GM21390 (cell line): ENCODE measurements around the gene BRINP1.

Experiments
- ATAC-seq: cut with Tn5 transposase; IDR thresholded peaks from one replicate; pipeline ENCODE4 v1.9.1; 2021; ENCODE audit not compliant: unreplicated experiment

Gene BRINP1, protein sequence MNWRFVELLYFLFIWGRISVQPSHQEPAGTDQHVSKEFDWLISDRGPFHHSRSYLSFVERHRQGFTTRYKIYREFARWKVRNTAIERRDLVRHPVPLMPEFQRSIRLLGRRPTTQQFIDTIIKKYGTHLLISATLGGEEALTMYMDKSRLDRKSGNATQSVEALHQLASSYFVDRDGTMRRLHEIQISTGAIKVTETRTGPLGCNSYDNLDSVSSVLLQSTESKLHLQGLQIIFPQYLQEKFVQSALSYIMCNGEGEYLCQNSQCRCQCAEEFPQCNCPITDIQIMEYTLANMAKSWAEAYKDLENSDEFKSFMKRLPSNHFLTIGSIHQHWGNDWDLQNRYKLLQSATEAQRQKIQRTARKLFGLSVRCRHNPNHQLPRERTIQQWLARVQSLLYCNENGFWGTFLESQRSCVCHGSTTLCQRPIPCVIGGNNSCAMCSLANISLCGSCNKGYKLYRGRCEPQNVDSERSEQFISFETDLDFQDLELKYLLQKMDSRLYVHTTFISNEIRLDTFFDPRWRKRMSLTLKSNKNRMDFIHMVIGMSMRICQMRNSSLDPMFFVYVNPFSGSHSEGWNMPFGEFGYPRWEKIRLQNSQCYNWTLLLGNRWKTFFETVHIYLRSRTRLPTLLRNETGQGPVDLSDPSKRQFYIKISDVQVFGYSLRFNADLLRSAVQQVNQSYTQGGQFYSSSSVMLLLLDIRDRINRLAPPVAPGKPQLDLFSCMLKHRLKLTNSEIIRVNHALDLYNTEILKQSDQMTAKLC

GRCh38 chr9:119368681-119369581, at the start of gene BRINP1:
BRINP1 (minus strand) TSS chr9:119369435; CDS start chr9:119313355, 56,080 bp downstream.
- no peak for ATAC-seq

DNA sequence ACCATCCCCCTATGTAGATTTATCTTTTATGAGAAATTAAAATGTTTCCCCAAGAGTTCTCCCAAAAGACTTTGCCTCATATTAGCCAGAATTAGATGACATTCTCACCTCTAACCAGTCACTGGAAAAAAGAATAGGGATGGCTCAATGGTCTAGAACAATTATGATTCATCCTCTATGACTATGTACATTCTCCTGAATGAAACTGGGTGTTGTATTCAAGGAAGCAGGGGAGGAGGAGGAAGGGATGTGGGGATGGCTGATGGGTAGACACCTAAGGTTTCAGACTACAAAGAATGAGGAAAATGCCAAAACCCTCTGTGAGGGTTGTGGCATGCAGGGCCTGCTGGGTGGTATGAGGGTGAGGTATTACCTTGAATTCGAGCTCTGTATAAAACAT, 49.5 kb upstream of the BRINP1 start:
- ATAC-seq, result no peak

- no peak for ATAC-seq
These were observed 47.6 kb upstream of the BRINP1 start for GRCh38 chr9:119416793-119417192.

DNA sequence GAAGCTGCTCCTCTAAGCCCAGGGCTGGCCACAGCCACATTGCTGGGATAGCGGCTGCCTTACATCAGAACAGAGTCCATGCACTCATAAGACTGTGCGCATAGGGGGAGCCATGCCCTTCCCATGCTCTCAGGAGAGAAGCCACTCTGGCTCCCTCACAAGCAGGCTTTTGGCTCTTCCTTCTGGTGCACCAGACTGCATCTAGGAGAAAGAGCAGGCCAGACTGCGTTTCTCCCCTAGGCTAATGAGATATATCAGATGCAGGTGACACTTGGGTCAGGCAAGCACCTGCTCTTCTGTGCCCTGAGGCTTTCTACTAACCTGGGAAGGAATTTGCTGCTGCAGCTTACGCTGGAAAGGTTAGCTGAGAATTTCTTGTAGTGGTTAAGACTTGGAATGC, 43.2 kb upstream of the BRINP1 start:
- no peak for ATAC-seq

GRCh38 chr9:119409552-119409951, 40.3 kb upstream of the BRINP1 start:
- no peak for ATAC-seq

DNA sequence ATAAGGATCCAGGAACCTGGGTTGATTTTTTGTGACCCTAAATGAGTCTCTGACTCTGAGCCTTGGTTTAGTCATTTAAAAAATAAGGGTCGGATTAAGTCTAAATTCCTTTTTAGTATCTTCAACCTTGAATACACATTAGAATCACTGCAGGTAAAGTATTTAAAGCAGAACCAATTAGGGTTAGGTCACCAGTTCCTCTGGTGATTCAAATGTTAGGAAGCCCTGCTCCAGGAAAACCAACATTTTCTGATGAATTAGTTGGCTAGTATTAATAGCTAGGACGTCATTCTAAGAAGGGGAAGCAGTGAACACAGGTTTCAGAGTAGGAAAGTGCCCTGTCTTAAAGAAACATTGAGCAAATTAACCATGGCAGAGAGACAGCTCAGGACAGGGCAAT, 31.4 kb upstream of the BRINP1 start:
- ATAC-seq, result no peak

- ATAC-seq, result no peak
These were observed 29.1 kb upstream of the BRINP1 start for GRCh38 chr9:119398350-119398749.

DNA sequence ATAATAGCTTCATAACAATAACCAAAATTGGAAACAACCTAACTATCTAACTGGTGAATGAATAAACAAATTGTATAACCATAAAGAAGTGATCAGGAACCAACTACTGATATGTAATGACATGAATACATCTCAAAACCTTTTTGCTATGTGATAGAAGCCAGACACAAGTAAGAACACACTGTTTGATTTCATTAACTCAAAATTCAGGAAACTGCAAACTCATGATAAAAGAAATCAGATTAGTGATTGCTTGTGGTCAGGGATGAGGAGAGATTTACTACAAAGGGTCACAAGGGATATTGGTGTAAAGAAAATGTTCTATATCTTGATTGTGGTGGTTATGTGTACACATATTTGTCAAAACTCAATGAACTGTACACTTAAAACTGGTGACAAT, 22.6 kb upstream of the BRINP1 start:
- no peak for ATAC-seq

GRCh38 chr9:119375892-119376291, 6.7 kb upstream of the BRINP1 start:
- ATAC-seq, result no peak

DNA sequence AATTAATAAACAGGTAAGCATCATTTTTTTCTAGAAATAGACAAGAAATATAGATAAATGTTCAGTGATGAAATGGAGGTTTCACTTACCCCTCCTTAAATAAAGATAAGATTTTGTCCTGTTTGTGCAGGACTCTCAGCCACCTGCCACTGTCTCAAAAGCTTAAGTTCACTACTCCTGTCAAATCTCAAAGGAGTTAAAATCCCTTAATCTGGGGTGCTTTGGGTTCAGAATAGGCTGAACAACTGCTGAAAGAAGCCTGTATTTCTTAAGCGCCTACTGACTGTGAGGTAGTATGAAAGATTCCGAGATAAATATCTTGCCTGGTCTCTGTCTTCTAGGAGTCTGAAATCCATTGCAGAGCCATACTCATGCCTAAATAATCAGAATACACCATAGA, 3.7 kb upstream of the BRINP1 start:
- ATAC-seq, result no peak

- no peak for ATAC-seq
These were observed 1.6 kb upstream of the BRINP1 start for GRCh38 chr9:119370816-119371215.

DNA sequence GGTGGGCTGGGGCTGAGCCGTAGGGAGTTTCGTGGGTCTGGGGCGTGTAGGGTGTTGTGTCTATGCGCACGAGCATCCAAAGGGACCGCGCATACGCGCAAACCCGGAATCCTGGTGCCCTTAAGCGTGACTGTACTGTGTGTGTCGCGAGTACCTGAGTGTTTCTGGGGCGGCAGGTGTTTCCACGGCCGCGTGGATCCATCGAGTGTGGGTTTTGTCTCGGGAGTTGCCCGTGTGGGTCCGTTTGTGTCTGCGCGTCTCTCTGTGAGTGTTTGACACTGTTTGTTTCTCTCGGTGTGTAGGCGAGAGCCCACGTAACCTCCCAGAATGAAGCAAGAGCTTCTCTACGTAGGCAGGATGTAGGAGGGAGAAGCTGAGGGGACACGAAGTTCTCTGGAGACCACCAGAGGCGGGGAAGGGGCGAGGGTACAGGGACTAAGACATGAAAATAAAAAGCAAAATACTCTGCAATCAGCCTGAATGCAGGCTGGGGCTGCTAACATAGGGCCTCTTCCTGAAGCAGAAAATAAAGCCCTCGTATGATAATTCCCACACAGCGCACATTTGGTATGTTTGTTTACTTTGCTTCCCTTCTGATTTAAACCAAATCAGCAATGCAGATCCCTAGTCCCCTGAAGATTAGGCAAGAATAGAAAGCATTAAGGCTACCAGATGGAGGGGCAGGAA, 588 bp upstream of the BRINP1 start:
- ATAC-seq, result no peak

DNA sequence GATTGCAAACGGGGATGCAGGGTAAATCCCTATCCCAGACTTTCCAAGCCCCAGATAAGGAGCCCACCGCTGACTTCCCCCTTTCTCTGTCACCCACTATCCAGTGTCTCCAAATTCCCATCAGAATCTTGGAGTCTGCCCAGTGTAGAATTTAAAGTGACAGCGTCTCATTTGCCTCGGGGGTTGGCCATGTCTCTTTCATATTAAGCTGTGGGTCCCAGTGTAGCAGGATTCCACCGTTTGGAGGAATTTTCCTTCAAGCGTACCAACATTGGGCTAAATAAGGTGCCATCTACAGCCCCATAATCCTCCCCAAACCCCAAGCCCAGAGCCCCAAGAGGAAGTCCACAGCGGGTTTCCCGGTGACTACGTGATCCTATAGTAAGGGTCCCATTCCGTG, 1.1 kb downstream of the BRINP1 start:
- ATAC-seq, result no peak

DNA sequence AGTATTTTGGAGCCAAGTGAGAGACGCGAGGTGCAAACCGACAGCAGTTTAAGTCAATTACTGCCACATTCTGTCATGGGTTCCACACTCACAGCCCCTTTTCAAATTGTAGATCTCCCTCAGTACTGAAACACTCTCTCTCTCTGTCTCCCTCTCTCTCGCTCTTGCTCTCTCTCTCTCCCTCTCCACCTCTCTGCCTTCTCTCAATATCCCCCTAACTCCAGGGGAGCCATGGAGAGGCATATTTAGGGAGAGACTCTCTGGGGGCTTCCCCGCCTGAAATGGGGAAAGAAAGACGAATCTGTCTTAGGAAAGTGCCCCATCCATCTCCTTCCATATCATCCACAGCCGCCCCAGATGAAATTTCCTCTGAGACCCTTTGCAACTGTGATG, 1.6 kb downstream of the BRINP1 start:
- ATAC-seq, result no peak

DNA sequence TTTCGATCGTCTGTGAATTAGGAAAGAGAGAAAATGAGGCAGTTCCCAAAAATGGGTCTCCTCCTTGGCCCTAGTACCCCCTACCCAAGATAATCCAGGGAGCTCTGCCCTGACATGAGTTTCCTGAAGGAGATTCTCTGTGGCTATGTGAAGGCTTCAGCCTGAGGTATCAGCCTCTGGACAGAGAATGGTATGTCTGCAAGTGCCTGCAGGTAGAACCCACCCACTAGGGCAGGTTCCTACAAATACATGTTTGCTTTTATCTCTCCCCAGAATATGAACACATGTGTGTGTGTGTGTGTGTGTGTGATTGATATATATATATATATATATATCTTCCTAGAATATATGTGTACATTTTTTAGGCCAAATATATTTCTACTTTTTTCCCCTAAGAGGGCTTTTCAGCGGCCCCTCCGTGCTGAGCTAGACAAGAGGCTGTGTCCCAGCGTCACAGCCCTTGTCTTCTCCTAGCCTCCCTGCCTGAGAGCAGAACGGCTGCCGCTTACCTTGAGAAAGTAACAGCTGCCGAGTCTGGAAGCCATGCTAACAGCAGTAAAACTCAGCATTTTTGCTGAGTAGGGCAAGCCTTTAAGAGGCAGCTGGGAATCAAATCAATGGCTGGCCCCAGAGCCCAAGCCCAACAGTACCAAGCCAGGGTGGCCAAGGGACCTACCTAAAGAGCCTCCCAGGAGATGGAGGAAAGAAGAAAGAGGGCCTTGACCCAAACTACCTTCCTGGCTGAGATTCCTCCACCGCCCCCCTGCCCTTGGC, 2.1 kb downstream of the BRINP1 start:
- no peak for ATAC-seq

DNA sequence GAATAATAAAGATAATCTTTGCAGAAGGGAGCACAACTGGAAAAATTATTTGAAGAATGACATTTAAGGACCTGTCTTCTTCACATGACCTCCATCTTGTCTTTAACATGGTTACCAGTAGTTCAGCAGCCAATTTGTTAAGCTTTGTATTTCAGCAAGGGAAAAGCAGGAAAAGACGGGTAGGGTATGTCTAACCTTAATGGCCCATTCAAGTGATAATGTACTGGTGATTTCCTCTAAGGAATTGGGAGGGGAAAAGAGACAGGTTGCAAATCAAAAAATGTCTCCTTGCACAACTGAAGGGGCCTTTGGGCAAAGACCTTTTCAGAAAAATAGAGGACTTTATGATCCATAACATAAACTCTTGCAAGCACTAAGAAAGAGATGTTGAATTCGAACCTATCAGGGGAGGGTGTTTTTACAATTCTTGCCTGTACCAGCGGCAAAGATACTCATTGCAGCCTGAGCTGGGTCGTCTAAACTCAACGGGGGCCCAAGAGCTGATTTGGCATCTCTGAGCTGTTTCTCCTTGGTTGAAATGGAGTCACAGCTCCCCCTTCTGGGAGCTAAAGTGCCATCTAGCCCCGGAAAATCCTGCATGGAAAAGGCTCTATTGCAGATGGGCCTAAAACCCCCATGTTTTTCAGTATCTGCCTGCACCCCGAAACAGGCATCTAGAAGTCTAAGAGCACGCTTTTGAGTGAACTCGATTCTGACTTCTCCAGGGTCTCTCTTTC, 3.8 kb downstream of the BRINP1 start:
- ATAC-seq, result no peak

GRCh38 chr9:119360237-119360636, 9.0 kb downstream of the BRINP1 start:
- no peak for ATAC-seq

- ATAC-seq, result no peak
These were observed 11.7 kb downstream of the BRINP1 start for GRCh38 chr9:119357336-119358096.
